NCI-H2227 (cell line): ENCODE data around the gene CFAP299.
"Not testable (repeated sequence)": the region's sequence is repeated elsewhere in the genome, so short reads cannot be mapped to it uniquely, and the experiment has no call there.

Source experiments
- DNase-seq: peaks from one replicate; lab custom pipeline; 2025; ENCODE audit not compliant: unreplicated experiment; lab: John Stamatoyannopoulos, UW

The CFAP299 gene

DNA sequence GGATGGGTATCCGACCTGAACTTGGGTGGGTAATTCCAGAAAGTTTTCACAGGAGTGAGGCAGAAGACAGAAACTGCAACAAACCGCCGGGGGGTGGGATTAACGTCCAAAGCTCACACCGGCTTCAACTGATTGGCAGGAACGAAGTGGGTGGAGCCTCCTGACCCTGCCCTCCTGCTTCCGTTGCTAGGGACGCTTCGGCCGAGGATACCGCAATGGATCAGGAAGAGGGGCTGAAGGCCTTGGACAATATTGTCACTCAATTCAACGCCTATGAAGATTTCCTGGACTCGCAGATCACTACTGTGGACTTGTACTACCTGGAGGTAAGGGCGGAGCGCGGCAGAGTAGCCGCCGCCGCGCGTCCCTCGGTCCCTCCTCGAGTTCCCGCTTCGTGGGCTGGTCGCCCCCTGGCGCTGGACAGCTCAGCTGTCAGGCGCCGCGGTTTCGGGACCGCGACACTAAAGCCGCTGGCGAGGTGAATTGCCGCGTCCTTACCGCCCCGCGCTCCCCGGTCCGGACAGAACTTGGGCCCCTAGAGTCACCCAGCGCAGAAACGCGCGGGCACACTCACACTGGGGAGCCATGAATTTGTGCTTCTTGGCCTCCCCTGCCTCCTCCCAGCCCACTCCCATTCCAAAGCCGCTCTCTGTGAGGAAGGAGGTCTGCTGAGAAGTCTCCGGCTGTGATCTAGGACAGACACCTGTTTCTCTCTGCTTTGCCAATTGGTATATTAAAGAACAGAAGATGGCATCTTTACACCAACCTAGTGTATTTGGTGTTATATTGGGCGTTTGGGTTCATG is at the start of gene CFAP299:
TSS of gene CFAP299 (plus strand) at position 177 of the 805 bp plus-strand sequence.
- peak; percentile 76 for DNase-seq

DNA sequence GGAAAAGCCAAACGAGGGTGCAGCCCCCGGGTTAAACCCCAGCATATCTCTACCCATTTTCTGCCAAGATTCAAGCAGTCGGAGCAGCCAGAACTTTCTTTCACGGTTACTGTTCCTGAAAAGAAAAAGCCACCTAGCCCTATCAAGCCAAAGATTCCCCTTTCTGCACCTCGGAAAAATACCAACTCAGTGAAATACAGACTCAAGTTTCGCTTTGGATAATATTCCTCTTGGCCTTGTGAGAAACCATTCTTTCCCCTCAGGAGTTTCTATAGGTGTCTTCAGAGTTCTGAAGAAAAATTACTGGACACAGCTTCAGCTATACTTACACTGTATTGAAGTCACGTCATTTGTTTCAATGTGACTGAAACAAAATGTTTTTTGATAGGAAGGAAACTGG is 49.1 kb upstream of the CFAP299 start:
- DNase-seq = no peak

DNA sequence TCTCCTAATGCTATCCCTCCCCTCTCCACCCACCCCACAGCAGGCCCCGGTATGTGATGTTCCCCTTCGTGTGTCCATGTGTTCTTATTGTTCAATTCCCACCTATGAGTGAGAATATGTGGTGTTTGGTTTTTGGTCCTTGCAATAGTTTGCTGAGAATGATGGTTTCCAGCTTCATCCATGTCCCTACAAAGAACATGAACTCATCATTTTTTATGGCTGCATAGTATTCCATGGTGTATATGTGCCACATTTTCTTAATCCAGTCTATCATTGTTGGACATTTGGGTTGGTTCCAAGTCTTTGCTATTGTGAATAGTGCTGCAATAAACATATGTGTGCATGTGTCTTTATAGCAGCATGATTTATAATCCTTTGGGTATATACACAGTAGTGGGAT is 44.9 kb upstream of the CFAP299 start:
- DNase-seq = not testable (repeated sequence)

DNA sequence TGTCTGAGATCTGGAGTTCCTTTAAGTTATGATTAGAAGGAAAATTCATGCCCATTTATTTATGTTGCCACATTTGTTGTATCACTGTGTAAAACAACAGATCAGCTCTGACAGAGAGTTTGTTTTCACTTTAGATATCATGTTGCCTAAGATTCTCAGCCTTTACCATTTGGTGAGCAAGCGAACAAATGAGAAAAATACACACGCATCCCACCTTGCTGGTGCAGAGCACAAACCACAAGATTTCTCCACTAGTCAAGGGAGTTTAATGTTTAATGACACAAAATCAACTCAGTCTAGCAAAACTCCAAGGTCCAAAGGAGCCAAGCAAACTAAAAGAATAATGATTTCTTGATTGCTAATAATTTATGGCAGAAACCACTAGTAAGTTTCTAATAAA is 41.3 kb upstream of the CFAP299 start:
- DNase-seq = no peak

DNA sequence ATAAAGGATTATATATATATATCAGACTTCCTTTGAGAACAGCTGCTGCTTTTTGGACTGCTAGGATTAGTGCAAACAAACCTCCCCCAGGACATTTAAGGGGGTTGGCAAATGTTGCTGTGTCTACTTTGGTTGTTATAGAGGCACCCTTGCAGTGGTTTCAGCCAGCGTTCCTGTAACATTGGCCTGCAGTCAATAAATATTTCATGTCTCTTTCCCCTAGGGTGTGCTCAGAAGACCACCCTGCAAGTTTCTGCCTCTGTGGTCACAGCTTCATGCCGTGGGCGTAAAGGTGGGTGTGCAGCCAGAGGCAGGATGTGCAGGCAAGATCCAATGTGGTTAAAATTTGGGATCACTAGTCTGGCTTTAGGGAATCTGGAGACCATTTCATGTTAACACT is 40.2 kb upstream of the CFAP299 start:
- no peak for DNase-seq

DNA sequence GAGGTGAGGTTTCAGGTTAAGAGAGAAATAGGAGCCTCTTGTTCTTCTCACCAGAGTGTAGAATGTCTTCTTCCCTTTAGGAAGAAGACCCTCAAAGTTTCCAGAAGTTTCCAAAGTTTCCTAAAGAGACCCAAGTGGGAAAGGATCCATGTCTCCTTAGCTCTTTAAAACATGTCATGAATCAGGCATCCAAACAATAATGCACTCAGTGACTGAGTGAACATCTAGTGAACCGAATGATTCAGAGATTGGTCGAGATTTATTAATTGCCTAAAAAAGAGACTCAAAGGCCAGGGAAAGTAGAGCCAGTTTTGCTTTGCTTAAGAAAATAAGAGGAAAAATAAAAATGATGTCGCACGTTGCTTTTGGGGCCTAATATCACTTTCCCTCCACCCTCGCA is 39.7 kb upstream of the CFAP299 start:
- DNase-seq = no peak

DNA sequence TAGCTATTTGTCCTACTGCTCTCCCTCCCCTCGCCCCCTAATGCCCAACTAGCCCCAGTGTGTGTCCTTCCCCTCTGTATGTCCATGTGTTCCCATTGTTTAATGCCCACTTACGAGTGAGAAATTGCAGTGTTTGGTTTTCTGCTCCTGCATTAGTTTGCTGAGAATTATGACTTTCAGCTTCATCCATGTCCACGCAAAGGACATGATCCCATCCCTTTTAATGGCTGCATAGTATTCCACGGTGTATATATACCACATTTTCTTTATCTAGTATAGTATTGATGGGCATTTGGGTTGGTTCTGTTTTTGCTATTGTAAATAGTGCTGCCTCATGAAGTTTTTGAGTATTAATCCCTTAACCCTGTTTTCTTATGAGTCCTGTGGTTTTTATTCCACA is 33.6 kb upstream of the CFAP299 start:
- no peak for DNase-seq

DNA sequence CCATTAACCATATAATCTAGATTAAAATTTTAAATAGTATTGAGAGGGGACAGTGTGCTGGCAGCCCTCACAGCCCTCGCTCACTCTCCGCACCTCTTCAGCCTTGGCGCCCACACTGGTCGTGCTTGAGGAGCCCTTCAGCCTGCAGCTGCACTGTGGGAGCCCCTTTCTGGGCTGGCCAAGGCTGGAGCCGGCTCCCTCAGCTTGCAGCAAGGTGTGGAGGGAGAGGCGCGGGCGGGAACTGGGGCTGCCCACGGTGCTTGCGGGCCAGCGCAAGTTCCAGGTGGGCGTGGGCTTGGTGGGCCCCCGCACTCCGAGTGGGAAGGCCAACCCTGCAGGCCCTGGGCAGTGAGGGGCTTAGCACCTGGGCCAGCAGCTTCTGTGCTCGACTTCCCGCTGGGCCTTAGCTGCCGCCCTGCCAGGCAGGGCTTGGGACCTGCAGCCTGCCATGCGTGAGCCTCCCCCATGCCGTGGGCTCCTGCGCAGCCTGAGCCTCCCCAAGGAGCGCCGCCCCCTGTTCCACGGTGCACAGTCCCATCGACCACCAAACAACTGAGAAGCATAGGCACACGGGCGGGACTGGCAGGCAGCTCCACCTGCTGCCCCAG is 32.8 kb upstream of the CFAP299 start:
- DNase-seq = no peak

DNA sequence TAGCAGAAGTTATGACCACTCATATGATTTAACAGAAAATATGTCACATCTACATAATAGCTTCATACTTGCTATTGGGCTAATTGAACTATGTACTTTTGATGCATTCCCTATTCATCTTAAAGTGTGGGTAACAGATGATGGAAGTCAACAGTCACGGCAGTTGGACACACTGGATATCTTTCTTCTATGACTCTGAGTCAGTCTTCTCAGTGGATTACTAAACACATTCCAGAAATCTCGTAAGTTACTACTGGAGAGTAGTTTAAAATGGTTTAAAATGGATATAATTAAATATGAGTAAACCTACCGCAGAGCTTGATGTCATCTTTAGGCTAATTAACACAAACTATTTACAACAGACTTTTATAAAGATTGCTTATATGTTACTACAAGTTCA is 30.1 kb upstream of the CFAP299 start:
- DNase-seq = no peak

DNA sequence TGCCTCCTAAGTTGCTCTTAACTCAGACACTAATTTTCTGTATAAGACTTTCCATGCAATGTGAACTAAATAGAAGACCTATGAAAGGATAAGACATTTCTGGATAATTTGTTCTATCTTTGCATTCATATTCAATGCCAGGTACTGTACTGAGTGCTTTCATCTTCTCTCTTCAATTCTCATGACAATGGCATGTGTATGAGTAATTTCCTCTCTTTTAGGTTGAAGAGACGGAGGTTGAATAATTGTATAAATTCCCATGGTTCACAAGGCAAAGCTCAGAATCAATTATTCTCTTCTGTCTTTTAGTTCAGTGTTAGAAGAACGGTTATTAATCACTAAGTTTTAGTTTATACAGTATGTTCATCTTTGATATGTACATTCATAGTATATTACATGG is 29.3 kb upstream of the CFAP299 start:
- DNase-seq = no peak

DNA sequence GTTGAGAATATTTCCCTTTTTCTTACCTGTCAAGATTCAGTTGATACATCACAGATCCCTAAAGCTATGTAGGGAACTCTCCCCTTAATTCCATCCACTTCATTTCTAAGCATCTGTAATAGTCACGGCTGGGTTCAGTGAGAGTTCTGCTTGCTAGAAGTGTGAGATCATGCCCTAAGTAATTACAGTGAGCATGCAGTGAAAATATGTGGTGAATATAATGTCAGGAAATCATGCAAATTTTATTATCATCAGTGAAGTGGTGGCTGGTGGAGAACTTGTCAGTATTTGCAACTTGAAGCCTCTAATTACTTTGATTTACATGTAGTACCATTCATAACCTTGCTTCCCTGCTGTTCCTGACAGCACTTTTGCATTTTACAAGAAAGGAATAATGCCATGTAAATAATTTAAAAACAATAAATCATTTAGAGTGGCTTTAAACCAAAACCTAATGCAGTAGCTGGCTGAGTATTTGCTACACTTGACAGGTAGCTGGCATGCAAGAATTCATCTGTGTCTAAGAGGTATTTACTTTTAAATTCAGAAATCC is 28.3 kb upstream of the CFAP299 start:
- DNase-seq = peak; percentile 9

DNA sequence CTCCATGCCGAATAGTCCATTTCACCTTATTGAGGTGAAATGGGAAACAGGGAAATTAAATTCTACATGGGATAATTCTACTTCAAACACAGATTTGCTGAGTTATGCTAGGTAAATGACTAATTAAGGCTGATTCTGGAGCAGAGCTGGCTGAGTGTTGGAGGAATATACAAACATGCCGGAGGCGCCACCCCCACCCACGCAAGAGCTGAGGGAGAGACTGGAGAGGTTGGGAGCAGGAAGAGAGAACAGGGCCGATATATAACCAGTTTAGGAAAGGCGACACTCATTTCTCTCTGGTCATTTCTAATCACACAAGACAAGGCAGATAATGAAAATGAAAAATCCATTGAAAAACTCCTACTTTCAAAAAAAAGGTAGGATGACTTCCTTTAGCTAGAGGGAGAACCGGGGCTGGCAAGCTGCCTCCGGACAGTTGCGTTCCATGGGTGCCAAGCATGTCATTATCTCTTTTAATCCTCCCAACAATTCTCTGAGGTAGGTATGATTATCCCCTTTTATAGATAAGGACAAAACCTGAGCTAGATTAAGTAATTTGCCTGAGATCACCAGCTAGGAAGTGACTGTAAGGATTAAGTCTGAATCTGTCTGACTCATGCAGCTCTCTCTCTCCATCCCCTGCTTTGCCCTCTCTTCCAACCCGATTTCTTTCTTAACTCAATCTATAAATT is 27.6 kb upstream of the CFAP299 start:
- no peak for DNase-seq

DNA sequence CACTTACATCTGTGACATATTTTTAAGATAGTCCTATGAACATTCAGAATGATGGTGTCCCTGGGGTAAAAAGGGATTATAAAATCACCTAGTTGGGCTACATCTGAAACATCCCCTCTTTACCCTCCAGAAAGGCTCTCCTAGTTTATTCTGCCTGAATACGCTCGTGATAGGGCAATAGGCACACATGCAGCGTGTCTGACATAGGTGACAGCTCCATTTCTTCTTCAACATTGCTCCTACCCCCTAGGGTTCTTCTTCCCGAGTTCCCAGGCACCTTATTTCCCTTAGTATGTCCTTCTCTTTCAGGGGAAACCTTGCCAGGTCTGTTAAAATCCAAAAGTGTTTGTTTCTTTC is 27.1 kb upstream of the CFAP299 start:
- no peak for DNase-seq

DNA sequence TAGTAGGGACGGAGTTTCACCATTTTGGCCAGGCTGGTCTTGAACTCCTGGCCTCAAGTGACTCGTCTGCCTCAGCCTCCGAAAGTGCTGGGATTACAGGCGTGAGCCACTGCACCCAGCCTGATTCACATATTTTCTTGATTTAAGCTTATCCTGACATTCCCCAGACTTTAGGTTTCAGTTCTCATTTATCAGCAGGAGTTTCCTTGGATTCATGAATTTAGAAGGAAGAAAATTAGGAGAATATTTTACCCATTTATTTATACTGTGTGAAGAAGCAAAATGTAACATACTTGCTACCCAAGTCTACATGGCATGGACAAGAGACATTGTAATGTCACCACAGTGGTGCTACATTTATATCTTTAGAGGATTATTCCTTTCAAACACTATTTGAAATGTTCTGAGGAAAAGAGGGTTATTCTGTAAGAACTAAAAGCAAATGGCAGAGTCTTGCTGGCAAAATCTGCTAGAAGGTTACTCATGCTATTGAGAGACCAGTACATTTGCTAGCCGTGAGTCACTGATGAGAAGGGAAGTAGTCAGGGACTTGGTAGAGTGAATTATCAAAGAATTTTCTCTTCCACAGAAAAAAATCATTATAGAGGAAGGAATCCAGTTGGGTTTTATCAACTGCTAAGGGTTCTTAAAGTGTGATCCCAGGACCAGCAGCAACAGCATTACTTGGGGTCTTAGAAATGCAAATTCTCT is 26.1 kb upstream of the CFAP299 start:
- DNase-seq = no peak

DNA sequence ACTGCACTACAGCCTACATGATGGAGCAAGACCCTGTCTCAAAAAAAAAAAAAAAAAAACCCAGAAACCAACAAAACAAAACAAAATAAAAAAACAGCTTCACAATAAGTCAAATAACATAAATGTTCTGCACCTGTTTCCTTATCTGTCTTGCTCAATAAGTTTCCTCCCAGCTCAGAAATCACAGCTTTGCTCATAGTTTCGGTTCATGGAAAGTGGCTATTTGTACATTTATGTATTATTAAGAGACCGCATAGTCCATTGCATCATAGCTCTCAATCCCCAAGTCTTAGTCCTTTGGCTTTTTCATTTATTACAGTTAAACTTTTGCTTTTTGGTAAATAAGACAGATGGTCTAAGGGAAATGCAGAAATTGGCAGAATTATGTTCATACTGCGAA is 24.4 kb upstream of the CFAP299 start:
- DNase-seq = no peak

DNA sequence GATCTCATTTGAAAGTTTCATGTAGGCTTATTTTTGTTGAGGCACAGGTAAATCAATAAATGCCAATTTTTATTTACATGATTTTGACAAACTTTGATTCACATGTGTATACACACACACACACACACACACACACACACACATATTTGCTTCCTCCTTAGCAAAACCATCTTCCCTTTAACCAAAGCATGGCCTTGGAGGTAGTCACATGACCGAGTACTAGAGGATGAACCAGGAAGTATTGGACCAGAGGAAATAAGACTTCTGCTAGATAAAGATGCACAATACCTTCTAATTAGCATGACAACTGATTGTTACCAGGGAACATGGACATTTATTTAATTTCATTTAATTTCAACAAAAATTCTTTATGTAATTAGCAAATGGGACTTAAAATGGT is 23.4 kb upstream of the CFAP299 start:
- no peak for DNase-seq

DNA sequence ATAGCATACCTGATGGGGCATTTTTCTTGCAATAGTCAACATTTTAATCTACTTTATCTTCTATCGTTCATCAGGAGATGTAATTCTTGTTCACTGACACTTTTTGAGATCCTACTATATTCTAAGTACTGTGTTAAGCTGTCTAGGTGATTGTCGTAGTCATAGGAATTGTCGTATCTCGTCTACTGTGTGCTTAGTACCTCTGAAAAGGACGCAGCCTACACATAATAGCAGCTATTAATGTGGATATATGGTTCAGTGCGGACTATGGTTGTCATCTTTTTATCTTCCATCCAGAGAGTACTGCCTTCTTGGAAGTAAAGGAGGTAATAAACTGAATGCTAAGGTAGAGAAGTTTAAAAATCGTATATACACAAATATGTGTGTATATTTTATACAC is 21.9 kb upstream of the CFAP299 start:
- no peak for DNase-seq

DNA sequence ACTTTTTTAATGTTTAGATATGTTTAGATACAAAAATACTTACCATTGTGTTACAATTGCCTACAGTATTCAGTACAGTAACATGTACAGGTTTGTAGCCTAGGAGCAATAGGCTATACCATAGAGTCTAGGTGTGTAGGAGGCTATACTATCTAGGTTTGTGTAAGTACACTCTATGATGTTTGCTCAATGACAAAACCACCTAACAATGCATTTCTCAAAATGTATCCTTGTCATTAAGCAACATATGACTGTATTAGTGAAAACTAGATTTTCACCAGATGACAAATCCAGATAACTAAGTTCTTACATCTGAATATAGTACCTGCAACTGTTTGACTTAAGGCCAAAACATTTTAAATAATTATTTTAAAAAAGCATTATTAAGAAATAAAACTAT is 19.7 kb upstream of the CFAP299 start:
- DNase-seq = not testable (repeated sequence)

DNA sequence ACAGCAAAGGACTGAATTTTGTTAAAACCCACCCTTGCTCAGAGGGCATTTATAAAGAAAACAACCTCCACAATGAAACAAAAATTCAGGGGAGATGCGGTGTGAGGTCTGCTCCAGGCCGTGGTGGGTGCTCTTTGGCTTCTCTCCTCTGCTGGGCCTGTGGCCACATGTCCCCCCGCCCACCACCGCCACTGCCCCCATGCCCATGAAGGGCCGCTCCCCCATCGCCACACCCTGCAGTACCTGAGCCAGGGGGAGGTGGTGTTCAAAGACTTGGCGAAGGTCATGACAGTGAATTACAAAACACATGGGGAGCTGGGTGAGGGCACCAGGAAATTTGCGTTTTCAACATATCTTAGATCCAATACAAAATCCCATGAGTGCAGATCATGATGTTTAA is 14.2 kb upstream of the CFAP299 start:
- no peak for DNase-seq

DNA sequence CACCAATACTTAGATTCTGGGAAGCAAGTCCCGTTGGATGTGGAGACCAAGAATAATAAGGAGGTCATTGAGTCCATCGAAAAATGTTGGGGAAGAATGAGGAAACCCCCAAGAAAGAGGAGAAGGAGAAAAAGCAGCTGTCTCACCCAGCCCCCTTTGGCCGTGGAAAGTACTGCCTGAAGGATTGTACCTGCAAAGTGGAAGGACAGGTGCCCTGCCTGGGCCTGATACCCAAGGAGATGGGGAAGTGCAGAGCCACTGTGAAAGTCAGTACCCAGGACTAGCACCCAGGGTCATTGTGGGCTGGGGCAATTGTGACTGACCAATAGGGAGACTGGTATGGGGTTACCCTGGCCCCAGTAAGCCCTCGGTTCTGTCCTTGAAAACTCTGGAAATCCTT is 13.8 kb upstream of the CFAP299 start:
- no peak for DNase-seq

DNA sequence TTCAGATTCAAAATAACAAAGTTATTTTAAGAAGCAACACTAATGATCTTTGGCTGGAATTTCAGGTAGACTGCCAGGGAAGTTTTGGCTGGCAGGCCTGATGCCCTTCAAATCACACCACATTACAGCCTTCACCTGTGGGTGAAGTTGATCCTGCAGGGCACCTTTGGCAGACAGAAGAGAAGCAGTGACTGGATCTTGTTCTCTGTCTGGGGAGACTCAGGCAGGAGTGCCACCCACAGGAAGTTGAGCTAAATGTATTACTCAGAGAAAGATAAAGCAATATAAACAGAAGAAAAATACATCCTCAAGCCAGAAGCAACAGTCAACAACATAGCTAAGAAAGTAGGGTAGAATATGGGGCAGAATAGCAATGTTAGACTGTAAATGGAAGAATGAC is 12.8 kb upstream of the CFAP299 start:
- DNase-seq = no peak
